Measurements from ENCODE around the gene RPL22.

DNA sequence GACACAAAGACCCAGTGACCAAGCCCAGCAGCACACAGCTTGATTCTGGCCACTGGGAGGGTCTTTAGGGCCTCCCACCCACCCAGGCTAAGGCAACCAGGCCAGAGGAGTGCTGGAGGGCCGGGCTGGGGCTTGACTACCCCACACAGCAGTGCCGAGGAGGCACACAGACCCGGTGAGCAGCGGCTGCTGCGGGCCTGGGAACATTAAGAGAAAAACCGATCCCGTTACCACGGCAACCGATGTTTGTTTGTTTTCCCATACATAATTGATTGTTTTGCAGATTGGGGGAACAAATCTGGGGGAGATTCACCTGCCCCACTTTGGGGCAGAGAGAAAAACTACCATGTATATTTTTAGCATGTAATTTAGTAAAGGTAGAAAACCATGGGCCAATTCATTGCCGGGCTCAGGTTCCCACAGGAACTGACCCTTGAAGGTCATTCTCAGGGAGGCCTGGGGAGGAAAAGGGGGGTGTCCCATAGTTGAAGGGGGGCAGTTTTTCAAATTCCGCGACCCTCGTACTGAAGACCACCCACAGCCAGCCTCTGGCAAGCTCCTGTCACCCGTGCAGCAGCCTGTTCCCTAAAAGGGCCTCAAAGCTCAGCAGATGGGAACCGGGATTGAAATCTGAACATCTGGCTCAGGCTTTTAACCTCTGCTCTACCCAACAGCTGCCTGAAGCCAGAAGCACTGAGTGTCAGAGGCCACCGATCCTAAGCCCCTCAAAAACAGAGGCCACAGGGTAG is 54.6 kb downstream of the RPL22 start:
- TF ChIP-seq, protein P1, sequence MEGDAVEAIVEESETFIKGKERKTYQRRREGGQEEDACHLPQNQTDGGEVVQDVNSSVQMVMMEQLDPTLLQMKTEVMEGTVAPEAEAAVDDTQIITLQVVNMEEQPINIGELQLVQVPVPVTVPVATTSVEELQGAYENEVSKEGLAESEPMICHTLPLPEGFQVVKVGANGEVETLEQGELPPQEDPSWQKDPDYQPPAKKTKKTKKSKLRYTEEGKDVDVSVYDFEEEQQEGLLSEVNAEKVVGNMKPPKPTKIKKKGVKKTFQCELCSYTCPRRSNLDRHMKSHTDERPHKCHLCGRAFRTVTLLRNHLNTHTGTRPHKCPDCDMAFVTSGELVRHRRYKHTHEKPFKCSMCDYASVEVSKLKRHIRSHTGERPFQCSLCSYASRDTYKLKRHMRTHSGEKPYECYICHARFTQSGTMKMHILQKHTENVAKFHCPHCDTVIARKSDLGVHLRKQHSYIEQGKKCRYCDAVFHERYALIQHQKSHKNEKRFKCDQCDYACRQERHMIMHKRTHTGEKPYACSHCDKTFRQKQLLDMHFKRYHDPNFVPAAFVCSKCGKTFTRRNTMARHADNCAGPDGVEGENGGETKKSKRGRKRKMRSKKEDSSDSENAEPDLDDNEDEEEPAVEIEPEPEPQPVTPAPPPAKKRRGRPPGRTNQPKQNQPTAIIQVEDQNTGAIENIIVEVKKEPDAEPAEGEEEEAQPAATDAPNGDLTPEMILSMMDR (conservative IDR thresholded peaks at IDR 0.05 in 1 of 2, IDR thresholded peaks at IDR 0.05 in 1 of 2; ENCODE audit: extremely low read depth in 1 of 2, insufficient read depth in 1 of 2, low read depth in 1 of 2, low read length in 2 of 2): no peak
- no peak for TF ChIP-seq EZH2 (IDR thresholded peaks at IDR 0.05; ENCODE audit: borderline replicate concordance, low read length)
